HFF-Myc (cell line): ENCODE results near the gene GRB7.
"Not testable (repeated sequence)": the region's sequence is repeated elsewhere in the genome, so short reads cannot be mapped to it uniquely, and the experiment has no call there.

Source experiments
- DNase-seq: peaks from one replicate; pipeline ENCODE4 v3.0.0-alpha.2; 2011; ENCODE audit warnings: low read depth; ENCODE audit errors: extremely low read depth
- H3K4me3 ChIP-seq: replicated peaks from 2 replicates; pipeline ENCODE4 v1.5.1; 2011; ENCODE audit warnings: low read depth, mild to moderate bottlenecking, control low read depth, low read length
- CTCF ChIP-seq: IDR thresholded peaks from 2 replicates; pipeline ENCODE4 v1.5.1; 2012; ENCODE audit warnings: mild to moderate bottlenecking, low read depth, low read length, control low read depth; ENCODE audit errors: missing control alignments

Gene GRB7

GRCh38 chr17:39724731-39725130, 13.0 kb upstream of the GRB7 start:
- no peak for DNase-seq
- H3K4me3 ChIP-seq, result no peak overlapping the region
- TF ChIP-seq CTCF, result no peak

DNA sequence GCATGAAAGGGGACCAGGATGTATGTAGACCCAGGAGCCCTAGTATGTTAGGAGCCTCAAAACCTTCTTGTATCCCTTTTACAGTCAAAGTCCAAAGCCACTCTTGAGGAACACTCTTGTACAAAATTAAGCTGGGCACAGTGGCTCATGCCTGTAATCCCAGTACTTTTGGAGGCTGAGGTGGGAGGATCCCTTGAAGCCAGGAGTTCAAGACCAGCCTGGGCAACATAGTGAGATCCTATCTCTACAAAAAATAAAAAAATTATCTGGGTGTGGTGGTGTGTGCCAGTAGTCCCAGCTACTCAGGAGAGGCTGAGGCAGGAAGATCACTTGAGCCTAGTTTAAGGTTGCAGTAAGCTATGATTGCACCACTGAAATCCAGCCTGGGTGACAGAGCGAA, 11.8 kb upstream of the GRB7 start:
- H3K4me3 ChIP-seq, DNase-seq: not testable (repeated sequence)

DNA sequence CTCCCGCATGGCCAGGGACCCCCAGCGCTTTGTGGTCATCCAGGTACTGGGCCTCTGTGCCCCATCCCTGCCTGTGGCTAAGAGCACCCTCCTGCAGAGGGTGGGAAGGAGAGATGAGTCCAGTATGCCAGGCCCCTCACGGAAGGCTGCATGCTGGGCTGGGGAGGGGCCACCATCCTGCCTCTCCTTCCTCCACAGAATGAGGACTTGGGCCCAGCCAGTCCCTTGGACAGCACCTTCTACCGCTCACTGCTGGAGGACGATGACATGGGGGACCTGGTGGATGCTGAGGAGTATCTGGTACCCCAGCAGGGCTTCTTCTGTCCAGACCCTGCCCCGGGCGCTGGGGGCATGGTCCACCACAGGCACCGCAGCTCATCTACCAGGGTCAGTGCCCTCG, 11.1 kb upstream of the GRB7 start:
- DNase-seq, result no peak
- no peak for TF ChIP-seq CTCF

GRCh38 chr17:39727556-39727955, 10.2 kb upstream of the GRB7 start:
- TF ChIP-seq CTCF, result no peak
- no peak overlapping the region for H3K4me3 ChIP-seq

More for the DNA sequence above, 11.1 kb upstream of the GRB7 start:
- H3K4me3 ChIP-seq, result no peak overlapping the region

DNA sequence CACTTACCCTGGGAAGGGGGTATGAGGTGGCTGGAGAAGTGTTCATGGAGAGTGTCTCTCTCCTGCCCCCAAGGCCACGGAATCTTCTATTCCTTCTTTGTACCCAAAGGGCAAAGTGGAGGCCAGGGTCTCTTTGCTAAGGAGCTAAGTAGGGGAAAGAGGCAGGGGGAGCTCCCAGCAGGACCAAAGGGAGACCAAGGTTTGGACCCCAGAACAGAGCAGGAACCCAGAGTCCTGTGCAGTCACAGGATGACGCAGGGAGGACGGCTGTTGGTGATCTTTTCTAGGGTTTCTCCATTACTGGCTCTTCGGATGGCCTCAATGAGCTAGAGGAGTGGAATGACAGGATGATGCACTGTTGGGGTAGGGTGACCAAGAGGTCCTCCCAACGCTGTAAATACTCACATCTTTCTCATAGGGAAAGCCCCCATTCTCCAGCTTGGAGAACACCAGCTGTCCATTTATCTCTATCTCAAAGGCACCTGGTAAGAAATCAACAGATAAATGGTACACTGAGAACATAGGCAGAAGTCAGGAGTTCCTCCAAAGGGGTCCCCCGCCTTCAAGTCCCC, 8.4 kb upstream of the GRB7 start:
- no peak for TF ChIP-seq CTCF
- peak overlapping the region; percentile 76 for H3K4me3 ChIP-seq
- no peak for DNase-seq

More at GRCh38 chr17:39727556-39727955, 10.2 kb upstream of the GRB7 start:
- DNase-seq, result no peak

DNA sequence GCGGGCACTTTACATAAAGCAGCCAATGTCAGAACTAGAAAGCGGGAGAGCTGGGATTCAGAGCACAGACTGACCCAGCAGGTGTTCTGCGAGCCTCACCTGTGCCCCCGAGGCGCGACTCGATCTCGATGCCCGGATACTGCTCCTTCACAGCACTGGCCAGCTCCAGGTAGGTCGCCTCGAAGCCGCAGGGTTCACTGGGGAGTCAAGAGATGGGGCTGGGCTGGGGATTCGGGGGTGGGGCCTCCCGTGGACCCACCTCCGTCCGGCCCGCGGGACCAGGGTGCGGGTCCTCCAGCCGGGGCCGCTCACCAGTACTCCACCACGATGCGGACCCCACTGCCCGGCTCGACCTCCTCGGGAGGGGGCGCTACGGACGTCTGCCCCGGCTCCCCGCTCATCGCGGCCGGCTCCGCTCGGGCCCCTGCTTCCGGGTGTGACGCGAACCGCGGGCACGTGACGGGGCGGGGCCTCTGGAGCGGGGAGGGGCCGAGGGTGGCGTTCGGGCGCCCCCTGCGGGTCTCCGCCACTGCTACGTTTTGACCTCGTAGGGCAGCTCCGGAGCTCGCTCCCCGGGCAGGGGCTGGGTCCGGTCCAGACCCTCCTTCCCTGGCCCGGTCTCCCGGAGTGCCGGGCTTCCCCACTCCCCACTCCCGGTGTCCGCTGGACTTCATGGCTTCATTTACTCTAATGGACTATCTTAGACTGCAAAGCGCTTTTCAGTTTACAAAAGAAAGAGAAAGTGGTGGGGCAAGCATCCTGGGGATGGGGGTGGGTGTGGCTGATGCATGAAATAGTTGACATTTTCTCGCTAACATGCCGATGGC, 7.4 kb upstream of the GRB7 start, which contains the start of gene MIEN1:
Gene MIEN1, minus strand, starts transcription at position 438 of the 827 bp plus-strand sequence. Its CDS starts 37 bp downstream, at position 401.
- H3K4me3 ChIP-seq, result peak within 1 kb of the TSS; percentile 76
- DNase-seq, result peak; percentile 52
- TF ChIP-seq CTCF, result peak; percentile 80

DNA sequence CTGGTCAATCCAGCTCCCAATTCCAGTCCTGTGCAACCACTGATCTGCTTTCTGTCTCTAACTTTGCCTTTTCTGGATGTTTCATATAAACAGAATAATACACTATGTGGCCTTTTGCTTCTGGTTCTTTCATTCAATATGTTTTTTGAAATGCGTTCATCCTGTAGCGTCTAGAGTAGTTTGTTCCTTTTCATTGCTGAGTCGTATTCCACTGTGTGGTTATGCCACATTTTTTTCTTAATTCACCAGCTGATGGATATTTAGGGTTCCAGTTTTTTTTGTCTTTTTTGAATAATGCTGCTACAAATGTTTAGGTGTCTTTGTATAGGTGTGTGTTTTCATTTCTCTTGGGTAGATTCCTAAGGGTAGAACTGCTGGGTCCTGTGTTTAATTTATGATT, 5.2 kb upstream of the GRB7 start:
- TF ChIP-seq CTCF, result no peak
- DNase-seq, result no peak
- H3K4me3 ChIP-seq, result no peak overlapping the region
